Cardiac muscle cell (in vitro differentiated cells and primary cell): ENCODE measurements around the gene NFIC. TPM values are rescaled to one million over a fixed set of nuclear protein-coding genes. Genes with fewer than 3 reads are reported as not detected.

ENCODE experiments used
- DNase-seq, 2 donors: peaks; one replicate each; pipeline versions ENCODE4 v3.0.0 to v3.0.0-alpha.2; 2010 to 2017; ENCODE audit warnings: low read depth in 1 of 2, low spot score in 1 of 2
- H3K27ac ChIP-seq: fragments of 200-600 bp; sonication (generic); 2 replicates; pipeline ENCODE4 v1.5.1; 2016
- H3K27me3 ChIP-seq: fragments of 200-600 bp; sonication (generic); 2 replicates; pipeline ENCODE4 v1.6.0; 2016; ENCODE audit warnings: control low read depth
- H3K36me3 ChIP-seq: fragments of 200-600 bp; sonication (generic); 2 replicates; pipeline ENCODE4 v1.5.1; 2016; ENCODE audit warnings: control low read depth
- H3K4me1 ChIP-seq: fragments of 200-600 bp; sonication (generic); 2 replicates; pipeline ENCODE4 v1.8.1; 2017; ENCODE audit warnings: low read depth, mild to moderate bottlenecking, mixed run types
- H3K4me3 ChIP-seq: fragments of 200-600 bp; sonication (generic); 2 replicates; pipeline ENCODE4 v1.5.1; 2016; ENCODE audit warnings: mild to moderate bottlenecking
- H3K9me3 ChIP-seq: fragments of 200-600 bp; sonication (generic); 2 replicates; pipeline ENCODE4 v1.5.1; 2017; ENCODE audit warnings: low read depth, mild to moderate bottlenecking, control low read depth
- CTCF ChIP-seq: IDR thresholded peaks from 2 replicates; pipeline ENCODE4 v1.5.1; 2012; ENCODE audit warnings: low read depth, mild to moderate bottlenecking, low read length
- polyA plus RNA-seq: library from polyadenylated mRNA; unstranded; fragments of >200 nt; fragmentation: Nextera tagmentation; extraction: Ambion mirVana; gene quantifications from 2 replicates; pipeline ENCODE4 v1.2.1, GENCODE V29; 2016
- total RNA-seq: library from RNA; depleted of rRNA; stranded (reverse); fragments of >200 nt; gene quantifications from 2 replicates; pipeline ENCODE4 v1.2.3, GENCODE V29; 2016

The NFIC gene
- total RNA-seq (29.4 and 46.1 TPM in 2 replicates), polyA plus RNA-seq (32.7 and 42.2 TPM in 2 replicates)

GRCh38 chr19:3365836-3366752, at the start of gene NFIC:
Gene NFIC, plus strand, starts transcription at chr19:3366583. Its CDS starts 54 bp downstream, at chr19:3366637.
- no peaks in the 10 kb centered on the region for H3K36me3 ChIP-seq
- peaks cover 24% of the 10 kb centered on the region for H3K4me1 ChIP-seq
- H3K27ac ChIP-seq = peak within 1 kb of the TSS; percentile 50
- no peak for TF ChIP-seq CTCF
- peak; percentile 60 to 94 for DNase-seq
- H3K9me3 ChIP-seq = no peaks in the 10 kb centered on the region
- peak within 1 kb of the TSS; percentile 79 for H3K4me3 ChIP-seq
- peaks cover 81% of the 10 kb centered on the region for H3K27me3 ChIP-seq

DNA sequence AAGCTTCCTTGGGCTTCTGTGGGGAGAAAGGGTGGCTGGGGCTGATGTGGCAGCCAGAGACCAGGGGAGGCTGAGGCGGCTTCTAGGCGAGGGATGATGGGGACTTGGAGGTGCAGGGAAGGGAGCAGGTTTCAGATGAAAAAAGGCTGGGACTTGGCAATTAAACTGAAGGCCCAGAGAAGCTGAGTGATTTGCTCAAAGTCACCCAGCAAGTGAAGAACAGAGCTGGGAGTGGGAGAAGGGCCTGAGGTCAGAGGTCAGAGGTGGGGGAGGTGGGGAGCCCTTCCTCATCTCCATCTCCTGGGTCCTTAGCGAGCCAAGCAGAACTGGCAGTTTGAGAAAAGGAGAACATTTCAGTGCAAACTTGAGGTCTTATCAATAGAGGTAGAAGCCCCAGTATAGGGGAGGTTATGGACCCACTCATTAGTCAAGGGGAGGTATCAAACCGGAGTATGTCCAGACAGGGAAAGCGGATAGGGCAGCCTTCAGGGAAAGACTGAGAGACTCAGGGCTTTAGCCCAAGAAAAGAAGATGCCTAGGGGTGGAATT, 49.6 kb upstream of the NFIC start:
- TF ChIP-seq CTCF = no peak
- Histone ChIP-seq H3K4me3 (no peak overlapping the region), H3K4me1 (no peaks in the 10 kb centered on the region), H3K36me3 (no peaks in the 10 kb centered on the region), H3K27me3 (peaks cover 18% of the 10 kb centered on the region), H3K27ac (no peak overlapping the region), H3K9me3 (no peaks in the 10 kb centered on the region)
- no peak for DNase-seq

DNA sequence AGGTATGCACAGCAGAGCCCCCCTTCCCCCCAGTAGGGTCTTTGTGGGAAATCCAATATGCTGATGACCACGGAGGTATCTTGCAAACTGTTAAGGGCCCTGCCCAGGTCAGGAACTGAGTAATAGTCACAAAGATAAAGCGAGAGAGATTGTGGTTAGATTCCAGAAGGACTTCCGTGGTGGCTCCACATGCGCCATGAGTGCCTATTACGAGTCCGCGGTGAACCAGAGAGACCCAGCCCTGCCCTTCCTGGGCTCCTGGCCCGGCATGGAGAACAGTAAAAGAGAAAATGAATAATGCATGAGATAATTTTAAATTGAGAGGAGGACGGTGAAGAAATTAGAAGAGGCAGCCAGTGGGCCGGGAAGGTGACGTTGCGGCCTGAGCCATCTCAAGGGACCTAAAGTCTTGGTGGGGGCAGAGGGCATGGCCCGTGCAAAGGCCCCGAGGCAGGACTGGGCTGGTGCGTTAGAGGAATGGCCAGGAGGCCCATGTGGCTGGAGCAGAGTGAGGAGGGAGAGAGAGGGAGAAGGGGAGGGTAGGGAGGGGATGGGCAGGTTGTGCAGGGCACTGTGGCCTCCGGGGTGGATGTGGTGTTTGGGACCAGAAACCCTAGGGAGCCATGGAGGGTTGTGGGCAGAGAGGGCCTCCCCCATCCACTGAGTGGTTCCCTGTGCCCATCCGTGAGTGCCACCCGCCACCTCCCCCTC, 46.6 kb upstream of the NFIC start:
- Histone ChIP-seq H3K4me3 (no peak overlapping the region), H3K27ac (no peak overlapping the region), H3K4me1 (no peaks in the 10 kb centered on the region), H3K36me3 (no peaks in the 10 kb centered on the region), H3K27me3 (peaks cover 4% of the 10 kb centered on the region), H3K9me3 (no peaks in the 10 kb centered on the region)
- no peak for TF ChIP-seq CTCF
- peak in 1 of 2 donors; percentile 50 for DNase-seq

DNA sequence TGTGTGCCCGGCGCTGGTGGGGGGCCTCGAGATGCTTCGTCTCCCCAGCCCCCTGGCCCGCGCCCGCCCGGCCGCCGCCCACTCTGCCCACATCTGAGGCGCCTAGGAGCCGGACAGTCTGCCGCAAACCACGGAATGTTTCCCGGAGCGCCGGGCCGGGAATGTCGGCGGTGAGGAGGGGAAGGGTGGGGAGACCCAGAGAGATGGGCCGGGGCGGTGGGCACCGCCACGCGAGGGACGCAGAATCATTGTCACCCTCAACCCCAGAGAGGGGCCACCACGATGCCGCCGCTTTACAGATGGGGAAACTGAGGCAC, 46.1 kb upstream of the NFIC start:
- DNase-seq = no peak
- peaks cover 4% of the 10 kb centered on the region for H3K27me3 ChIP-seq
- TF ChIP-seq CTCF = no peak
- no peak overlapping the region for H3K4me3 ChIP-seq
- H3K27ac ChIP-seq = no peak overlapping the region
- H3K36me3 ChIP-seq = no peaks in the 10 kb centered on the region
- no peaks in the 10 kb centered on the region for H3K9me3 ChIP-seq
- H3K4me1 ChIP-seq = no peaks in the 10 kb centered on the region

- DNase-seq = no peak
- peaks cover 4% of the 10 kb centered on the region for H3K27me3 ChIP-seq
- H3K4me1 ChIP-seq = no peaks in the 10 kb centered on the region
- TF ChIP-seq CTCF = no peak
- H3K27ac ChIP-seq = no peak overlapping the region
- H3K36me3 ChIP-seq = no peaks in the 10 kb centered on the region
- H3K4me3 ChIP-seq = no peak overlapping the region
- H3K9me3 ChIP-seq = no peaks in the 10 kb centered on the region
These were observed 45.5 kb upstream of the NFIC start for GRCh38 chr19:3320853-3321252.
